Neutrophil (primary cell): ENCODE measurements around the gene NDUFB10.

Experiments
- H3K27ac ChIP-seq: fragments of 200-600 bp; sonication (generic); 2 replicates; pipeline ENCODE4 v1.5.1; 2016; ENCODE audit warnings: mild to moderate bottlenecking, moderate library complexity
- H3K27me3 ChIP-seq: fragments of 200-600 bp; sonication (generic); 2 replicates; pipeline ENCODE4 v1.6.0; 2016; ENCODE audit warnings: mild to moderate bottlenecking
- H3K36me3 ChIP-seq: fragments of 200-600 bp; sonication (generic); 2 replicates; pipeline ENCODE4 v1.5.1; 2017
- H3K4me1 ChIP-seq, 2 experiments: fragments of 200-600 bp in 1 of 2; sonication (generic) in 1 of 2; 1 replicate in 1 of 2; 2 replicates in 1 of 2; pipeline versions ENCODE4 v1.5.1 to v1.6.1; 2013 to 2016; ENCODE audit warnings: low read depth in 1 of 2, low read length in 1 of 2, mild to moderate bottlenecking in 1 of 2, moderate library complexity in 1 of 2; ENCODE audit not compliant: control insufficient read depth in 1 of 2, insufficient read depth in 1 of 2
- H3K4me3 ChIP-seq, 2 experiments: fragments of 200-600 bp in 1 of 2; sonication (generic) in 1 of 2; 1 replicate in 1 of 2; 2 replicates in 1 of 2; pipeline ENCODE4 v1.5.1; 2013 to 2016; ENCODE audit warnings: low read depth in 1 of 2, low read length in 1 of 2, mild to moderate bottlenecking in 1 of 2, moderate library complexity in 1 of 2
- H3K9me3 ChIP-seq: fragments of 200-600 bp; sonication (generic); 2 replicates; pipeline ENCODE4 v1.5.1; 2016
- TF ChIP-seq, protein P1 (sequence below): fragments of 200-600 bp; sonication (generic); IDR thresholded peaks from 2 replicates; pipeline ENCODE4 v1.5.1; 2016; ENCODE audit warnings: antibody characterized with exemption

NDUFB10 gene

DNA sequence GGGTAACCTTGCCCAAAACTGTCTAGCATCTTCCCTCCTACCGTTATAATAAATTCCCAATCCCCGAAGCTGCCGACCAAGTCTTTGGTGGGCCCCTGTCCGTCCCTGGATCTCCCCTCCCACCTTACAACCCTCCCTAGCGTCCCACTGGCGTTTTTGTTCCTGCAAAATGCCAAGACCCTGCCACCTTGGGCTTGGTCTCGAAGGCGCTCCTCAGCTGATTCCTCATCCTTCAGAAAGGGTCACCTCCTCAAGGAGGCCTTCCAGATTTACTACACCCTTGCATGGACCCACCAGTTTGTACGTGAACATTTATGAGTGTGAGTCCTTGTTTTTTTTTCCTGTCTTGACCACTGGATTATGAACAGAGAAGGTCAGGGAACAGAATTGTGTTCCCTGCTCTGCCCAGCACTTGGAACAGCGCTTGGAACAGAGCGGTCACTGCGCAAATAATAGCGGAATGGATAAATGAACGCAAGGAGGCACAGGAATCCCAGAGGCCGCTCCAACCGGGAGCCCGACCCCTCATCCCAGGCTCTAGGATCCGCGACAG, 23.7 kb downstream of the NDUFB10 start:
- H3K4me1 ChIP-seq, result peaks cover 20% of the 10 kb centered on the region in 2 experiments
- H3K27ac ChIP-seq, result peak overlapping the region; percentile 69
- H3K4me3 ChIP-seq, result peak overlapping the region; percentile 69 to 78
- TF ChIP-seq, protein P1, sequence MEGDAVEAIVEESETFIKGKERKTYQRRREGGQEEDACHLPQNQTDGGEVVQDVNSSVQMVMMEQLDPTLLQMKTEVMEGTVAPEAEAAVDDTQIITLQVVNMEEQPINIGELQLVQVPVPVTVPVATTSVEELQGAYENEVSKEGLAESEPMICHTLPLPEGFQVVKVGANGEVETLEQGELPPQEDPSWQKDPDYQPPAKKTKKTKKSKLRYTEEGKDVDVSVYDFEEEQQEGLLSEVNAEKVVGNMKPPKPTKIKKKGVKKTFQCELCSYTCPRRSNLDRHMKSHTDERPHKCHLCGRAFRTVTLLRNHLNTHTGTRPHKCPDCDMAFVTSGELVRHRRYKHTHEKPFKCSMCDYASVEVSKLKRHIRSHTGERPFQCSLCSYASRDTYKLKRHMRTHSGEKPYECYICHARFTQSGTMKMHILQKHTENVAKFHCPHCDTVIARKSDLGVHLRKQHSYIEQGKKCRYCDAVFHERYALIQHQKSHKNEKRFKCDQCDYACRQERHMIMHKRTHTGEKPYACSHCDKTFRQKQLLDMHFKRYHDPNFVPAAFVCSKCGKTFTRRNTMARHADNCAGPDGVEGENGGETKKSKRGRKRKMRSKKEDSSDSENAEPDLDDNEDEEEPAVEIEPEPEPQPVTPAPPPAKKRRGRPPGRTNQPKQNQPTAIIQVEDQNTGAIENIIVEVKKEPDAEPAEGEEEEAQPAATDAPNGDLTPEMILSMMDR, result no peak
- peaks cover 62% of the 10 kb centered on the region for H3K27me3 ChIP-seq
- peaks cover 3% of the 10 kb centered on the region for H3K36me3 ChIP-seq
- H3K9me3 ChIP-seq, result no peaks in the 10 kb centered on the region

- H3K4me3 ChIP-seq, result peak within 1 kb of the TSS; percentile 69 to 78
- peaks cover 63% of the 10 kb centered on the region for H3K27me3 ChIP-seq
- TF ChIP-seq, protein P1, result peak; percentile 64
- H3K9me3 ChIP-seq, result no peaks in the 10 kb centered on the region
- H3K27ac ChIP-seq, result peak within 1 kb of the TSS; percentile 69
- H3K36me3 ChIP-seq, result no peaks in the 10 kb centered on the region
- peaks cover 20% of the 10 kb centered on the region in 2 experiments for H3K4me1 ChIP-seq
Measured at GRCh38 chr16:1983544-1984346, 24.4 kb downstream of the NDUFB10 start, which contains the start of gene GFER. Gene GFER (plus strand): TSS chr16:1984193. CDS start chr16:1984219, 26 bp downstream.

- no peaks in the 10 kb centered on the region for H3K36me3 ChIP-seq
- H3K27me3 ChIP-seq, result peaks cover 63% of the 10 kb centered on the region
- TF ChIP-seq, protein P1, result no peak
- peaks cover 20% of the 10 kb centered on the region in 2 experiments for H3K4me1 ChIP-seq
- H3K4me3 ChIP-seq, result peak overlapping the region; percentile 69 to 78
- H3K9me3 ChIP-seq, result no peaks in the 10 kb centered on the region
- peak overlapping the region; percentile 69 for H3K27ac ChIP-seq
Measured at GRCh38 chr16:1984347-1985225, 25.2 kb downstream of the NDUFB10 start.

DNA sequence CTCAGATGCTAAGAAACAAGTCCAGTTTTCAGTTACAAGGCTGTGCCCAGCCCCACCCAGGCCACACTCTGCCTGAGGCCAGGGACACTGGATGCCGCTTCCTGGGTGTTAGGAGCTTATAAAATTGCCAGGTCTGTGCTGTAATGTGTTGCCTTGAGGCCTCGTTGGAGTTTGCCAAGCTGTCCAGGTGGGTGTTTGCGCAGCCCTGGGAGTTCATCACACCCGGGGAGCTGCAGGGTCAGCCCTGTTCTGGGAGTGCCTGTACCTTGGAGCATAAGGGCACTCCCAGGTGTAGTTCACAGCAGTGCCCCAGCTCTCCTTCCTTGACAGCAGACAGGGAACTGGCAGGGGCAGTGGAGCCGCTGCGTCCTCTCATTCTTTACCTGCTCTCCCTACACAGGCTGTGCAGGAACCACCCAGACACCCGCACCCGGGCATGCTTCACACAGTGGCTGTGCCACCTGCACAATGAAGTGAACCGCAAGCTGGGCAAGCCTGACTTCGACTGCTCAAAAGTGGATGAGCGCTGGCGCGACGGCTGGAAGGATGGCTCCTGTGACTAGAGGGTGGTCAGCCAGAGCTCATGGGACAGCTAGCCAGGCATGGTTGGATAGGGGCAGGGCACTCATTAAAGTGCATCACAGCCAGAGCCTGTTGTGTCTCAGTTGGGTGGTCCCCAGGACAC, 26.3 kb downstream of the NDUFB10 start:
- H3K27ac ChIP-seq, result no peak overlapping the region

More for the DNA sequence above, 26.3 kb downstream of the NDUFB10 start:
- Histone ChIP-seq H3K9me3 (no peaks in the 10 kb centered on the region), H3K27me3 (peaks cover 63% of the 10 kb centered on the region), H3K4me3 (peak overlapping the region in 1 of 2 experiments; percentile 69), H3K36me3 (no peaks in the 10 kb centered on the region), H3K4me1 (peaks cover 24 to 27% of the 10 kb centered on the region in 2 experiments)
- TF ChIP-seq, protein P1, result no peak
